GM18519 (cell line): Measurements from ENCODE around the gene PSMC3IP.
"Not testable (repeated sequence)": the region's sequence is repeated elsewhere in the genome, so short reads cannot be mapped to it uniquely, and the experiment has no call there.

Source experiments
- ATAC-seq: cut with Tn5 transposase; IDR thresholded peaks from one replicate; pipeline ENCODE4 v1.9.1; 2021; ENCODE audit warnings: mild to moderate bottlenecking, moderate library complexity; ENCODE audit not compliant: unreplicated experiment, low FRiP score

Gene PSMC3IP

DNA sequence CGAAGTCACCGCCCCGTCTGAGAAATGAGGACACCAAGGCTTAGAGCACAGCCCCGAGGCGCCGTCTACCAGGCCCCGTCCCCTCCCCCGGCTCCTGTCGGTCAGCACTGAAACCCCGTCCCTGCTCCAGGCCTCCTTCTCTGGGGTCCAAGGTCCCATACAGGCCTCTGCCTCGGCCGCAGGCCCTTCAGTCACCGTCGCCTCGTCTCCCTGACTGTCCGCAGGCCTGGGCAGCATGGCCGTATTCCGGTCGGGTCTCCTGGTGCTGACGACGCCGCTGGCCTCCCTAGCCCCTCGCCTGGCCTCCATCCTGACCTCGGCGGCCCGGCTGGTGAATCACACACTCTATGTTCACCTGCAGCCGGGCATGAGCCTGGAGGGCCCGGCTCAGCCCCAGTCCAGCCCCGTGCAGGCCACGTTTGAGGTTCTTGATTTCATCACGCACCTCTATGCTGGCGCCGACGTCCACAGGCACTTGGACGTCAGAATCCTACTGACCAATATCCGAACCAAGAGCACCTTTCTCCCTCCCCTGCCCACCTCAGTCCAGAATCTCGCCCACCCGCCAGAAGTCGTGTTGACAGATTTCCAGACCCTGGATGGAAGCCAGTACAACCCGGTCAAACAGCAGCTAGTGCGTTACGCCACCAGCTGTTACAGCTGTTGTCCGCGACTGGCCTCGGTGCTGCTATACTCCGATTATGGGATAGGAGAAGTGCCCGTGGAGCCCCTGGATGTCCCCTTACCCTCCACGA lies 15.0 kb downstream of the PSMC3IP start:
- no peak for ATAC-seq

DNA sequence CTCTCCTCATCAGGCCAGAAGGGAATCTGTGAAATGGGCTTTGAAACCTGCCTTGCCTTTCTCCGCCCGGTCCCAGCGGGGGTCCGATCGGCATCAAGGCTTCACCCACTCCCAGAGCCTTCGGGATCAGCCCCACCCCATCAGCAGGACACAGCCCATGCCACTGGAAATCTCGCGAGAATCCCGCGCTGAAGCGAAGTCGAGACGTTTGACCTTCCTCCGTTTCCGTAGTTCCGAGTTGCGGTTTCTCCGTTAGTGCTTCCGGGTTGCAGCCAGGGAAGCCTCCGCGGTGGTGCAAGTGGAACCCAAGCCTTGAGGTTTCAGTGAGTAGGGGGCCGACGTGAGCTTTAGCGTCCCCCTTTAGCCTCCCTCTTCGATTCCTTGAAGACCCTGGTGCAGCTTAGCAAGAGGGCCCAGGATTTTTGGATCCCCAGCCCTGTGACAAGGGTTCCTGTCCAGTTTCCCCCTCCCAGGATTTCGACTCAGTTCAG lies 15.6 kb downstream of the PSMC3IP start, which contains the start of gene COASY:
Gene COASY (plus strand): TSS at position 252 of the 491 bp plus-strand sequence. CDS start 475 bp downstream, outside the sequence.
- ATAC-seq, result no peak

- ATAC-seq, result no peak
Measured at GRCh38 chr17:42560246-42560645, 17.3 kb downstream of the PSMC3IP start.

DNA sequence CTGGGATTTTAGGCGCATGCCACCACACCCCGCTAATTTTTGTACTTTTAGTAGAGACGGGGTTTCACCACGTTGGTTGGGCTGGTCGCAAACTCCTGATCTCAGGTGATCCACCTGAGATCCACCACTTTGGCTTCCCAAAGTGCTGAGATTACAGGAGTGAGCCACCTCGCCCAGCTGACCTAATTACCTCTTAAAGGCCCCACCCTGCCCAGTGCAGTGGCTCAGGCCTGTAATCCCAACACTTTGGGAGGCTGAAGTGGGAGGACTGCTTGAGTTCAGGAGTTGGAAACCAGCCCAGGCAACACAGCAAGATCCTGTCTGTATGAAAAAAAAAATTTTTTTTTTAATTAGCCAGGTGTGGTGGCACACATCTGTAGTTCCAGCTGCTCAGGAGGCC lies 18.5 kb downstream of the PSMC3IP start:
- ATAC-seq, result no peak

DNA sequence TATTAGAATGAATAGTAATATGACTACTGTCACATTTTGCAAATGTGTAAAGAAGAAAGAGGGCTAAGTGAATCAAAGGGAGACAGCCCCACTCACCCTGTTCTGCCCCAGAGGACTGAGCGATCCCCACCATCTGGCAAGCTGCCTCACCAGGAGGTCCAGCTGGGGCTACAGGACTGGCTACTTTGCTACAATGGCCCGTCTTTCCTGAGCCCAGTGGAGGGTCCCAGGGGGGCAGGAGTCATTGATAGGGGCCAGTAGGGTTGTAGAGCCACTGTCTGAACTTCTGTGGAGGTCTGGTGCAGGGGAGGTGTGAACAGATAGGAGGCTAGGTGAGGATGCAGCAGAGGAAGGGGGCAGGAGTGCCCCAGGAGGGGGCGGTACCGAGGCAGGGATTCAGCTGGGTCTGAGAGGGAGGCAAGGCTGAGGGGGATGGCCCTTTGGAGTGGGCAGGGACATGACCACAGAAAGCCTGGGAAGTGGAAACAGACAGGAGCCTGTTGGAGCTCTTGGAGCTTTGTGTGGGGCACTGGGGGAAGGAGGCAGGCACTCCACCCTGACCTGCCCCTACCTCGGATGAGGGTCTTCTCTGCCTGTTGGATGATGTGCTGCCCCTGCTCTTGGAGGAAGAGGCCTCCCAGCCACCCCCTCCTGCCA lies 21.4 kb downstream of the PSMC3IP start:
- ATAC-seq, result not testable (repeated sequence)

GRCh38 chr17:42555122-42555622 lies 22.4 kb downstream of the PSMC3IP start:
- ATAC-seq, result no peak

- ATAC-seq, result peak; percentile 56
Measured at GRCh38 chr17:42554250-42555121, 23.0 kb downstream of the PSMC3IP start.

- ATAC-seq, result no peak
Measured at GRCh38 chr17:42553866-42554249, 23.7 kb downstream of the PSMC3IP start.

GRCh38 chr17:42553161-42553818 lies 24.2 kb downstream of the PSMC3IP start:
- no peak for ATAC-seq

DNA sequence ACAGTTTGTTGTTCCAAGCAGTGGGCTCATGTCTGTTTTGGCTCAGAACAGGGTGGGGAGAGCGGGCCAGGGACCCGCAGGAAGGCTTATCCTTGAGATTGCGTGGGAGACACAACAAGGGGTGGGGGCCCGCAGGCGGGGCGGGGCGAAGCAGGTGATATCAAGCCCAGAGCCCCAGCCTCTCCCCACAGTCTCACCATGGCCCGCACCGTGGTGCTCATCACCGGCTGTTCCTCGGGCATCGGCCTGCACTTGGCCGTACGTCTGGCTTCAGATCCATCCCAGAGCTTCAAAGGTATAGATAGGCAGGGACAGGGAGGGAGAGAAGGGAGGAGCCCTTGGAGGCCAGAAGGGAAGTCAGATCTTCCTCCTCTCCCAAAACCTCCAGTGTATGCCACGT lies 24.8 kb downstream of the PSMC3IP start, which contains the start of gene HSD17B1:
Gene HSD17B1 (plus strand): TSS at position 188 of the 400 bp plus-strand sequence. CDS start 11 bp downstream, at position 199.
- not testable (repeated sequence) for ATAC-seq

DNA sequence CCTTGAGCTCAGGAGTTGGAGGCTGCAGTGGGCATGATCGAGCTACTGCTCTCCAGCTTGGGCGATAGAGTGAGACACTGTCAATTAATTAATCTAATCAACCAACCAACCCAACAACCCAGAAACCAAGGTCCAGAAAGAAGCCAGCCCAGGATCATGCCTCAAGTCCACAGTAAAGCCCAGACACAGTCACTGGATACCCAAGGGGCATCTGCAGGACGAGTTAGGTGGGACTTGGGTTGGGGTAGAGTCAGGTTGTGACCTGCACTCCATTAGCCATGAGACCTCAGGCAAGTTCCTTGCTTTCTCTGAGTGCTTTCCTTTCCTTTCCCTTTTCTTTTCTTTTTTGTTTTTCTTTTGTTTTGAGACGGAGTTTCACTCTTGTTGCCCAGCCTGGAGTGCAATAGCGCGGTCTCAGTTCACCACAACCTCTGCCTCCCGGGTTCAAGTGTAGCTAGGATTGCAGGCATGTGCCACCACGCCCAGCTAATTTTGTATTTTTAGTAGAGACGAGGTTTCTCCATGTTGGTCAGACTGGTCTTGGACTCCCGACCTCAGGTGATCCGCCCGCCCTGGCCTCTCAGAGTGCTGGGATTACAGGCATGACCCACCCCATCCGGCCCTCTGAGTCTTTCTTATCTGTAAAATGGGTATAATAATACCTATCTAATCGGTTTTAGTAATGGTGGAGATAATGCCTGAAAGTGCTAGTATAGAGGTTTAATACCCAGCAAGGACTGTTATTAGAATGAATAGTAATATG lies 28.4 kb downstream of the PSMC3IP start:
- ATAC-seq, result no peak

GRCh38 chr17:42548070-42548837 lies 29.3 kb downstream of the PSMC3IP start:
- no peak for ATAC-seq

GRCh38 chr17:42547698-42548069 lies 29.8 kb downstream of the PSMC3IP start:
- no peak for ATAC-seq

DNA sequence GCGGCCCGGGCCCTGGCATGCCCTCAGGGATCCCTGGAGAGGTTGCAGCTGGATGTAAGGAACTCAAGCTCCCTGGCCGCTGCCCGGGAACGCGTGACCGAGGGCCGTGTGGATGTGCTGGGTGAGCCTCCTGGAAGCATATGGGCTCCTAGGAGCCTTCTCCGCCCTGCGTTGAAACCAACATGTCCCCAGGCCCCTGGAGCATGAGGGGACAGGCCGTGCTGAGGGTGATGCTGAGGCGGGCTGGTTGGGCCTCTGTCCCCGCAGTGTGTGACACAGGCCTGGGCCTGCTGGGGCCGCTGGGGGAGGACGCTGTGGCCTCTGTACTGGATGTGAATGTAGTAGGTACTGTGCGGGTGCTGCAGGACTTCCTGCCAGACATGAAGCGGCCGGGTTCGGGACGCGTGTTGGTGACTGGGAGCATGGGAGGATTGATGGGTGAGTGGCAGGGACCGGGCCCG lies 30.5 kb downstream of the PSMC3IP start:
- ATAC-seq, result no peak

DNA sequence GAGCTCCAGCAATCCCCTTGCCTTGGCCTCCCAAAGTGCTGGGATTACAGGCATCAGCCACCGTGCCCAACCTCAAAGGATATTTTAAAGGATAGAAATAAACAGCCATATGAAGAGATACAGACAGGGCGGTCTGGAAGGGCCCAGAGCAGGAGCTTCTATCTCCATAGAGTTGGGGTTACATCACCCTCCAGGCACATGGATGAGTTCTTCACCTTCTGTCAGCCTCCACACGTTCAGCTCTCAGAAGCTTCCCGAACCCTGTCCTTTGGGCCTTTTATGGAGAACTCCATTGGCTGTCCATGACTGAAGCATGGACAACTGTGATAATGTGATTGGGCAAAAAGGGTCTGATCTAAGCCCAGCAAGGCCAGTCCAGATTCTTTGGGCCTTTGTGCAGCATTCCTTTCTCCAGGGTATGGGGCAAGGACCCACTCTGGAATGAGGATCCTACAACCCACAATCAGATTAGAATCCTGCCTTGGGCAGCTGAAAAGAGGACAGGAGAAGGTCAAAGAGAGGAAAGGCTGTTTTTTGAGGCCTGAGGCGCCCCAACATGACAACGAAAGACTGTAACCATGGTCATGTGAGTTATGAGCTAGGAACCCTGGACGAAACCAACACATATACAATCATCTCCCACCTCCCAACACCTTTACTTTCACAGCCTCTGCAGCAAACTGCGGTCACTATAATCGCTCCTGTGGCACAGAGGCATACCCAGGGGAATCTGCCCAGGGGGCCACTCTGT lies 31.6 kb downstream of the PSMC3IP start:
- ATAC-seq, result not testable (repeated sequence)

- no peak for ATAC-seq
Measured at GRCh38 chr17:42544874-42545283, 32.6 kb downstream of the PSMC3IP start.

DNA sequence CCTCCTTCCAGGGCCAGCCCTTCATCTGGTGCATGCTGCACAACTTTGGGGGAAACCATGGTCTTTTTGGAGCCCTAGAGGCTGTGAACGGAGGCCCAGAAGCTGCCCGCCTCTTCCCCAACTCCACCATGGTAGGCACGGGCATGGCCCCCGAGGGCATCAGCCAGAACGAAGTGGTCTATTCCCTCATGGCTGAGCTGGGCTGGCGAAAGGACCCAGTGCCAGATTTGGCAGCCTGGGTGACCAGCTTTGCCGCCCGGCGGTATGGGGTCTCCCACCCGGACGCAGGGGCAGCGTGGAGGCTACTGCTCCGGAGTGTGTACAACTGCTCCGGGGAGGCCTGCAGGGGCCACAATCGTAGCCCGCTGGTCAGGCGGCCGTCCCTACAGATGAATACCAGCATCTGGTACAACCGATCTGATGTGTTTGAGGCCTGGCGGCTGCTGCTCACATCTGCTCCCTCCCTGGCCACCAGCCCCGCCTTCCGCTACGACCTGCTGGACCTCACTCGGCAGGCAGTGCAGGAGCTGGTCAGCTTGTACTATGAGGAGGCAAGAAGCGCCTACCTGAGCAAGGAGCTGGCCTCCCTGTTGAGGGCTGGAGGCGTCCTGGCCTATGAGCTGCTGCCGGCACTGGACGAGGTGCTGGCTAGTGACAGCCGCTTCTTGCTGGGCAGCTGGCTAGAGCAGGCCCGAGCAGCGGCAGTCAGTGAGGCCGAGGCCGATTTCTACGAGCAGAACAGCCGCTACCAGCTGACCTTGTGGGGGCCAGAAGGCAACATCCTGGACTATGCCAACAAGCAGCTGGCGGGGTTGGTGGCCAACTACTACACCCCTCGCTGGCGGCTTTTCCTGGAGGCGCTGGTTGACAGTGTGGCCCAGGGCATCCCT lies 34.1 kb downstream of the PSMC3IP start:
- no peak for ATAC-seq
